GM21381 (cell line): ENCODE data around the gene FBXW11.
"Not testable (repeated sequence)": the region's sequence is repeated elsewhere in the genome, so short reads cannot be mapped to it uniquely, and the experiment has no call there.

Source experiments
- ATAC-seq: cut with Tn5 transposase; IDR thresholded peaks from one replicate; pipeline ENCODE4 v1.9.1; 2021; ENCODE audit warnings: mild to moderate bottlenecking, moderate library complexity; ENCODE audit not compliant: unreplicated experiment

FBXW11 gene

DNA sequence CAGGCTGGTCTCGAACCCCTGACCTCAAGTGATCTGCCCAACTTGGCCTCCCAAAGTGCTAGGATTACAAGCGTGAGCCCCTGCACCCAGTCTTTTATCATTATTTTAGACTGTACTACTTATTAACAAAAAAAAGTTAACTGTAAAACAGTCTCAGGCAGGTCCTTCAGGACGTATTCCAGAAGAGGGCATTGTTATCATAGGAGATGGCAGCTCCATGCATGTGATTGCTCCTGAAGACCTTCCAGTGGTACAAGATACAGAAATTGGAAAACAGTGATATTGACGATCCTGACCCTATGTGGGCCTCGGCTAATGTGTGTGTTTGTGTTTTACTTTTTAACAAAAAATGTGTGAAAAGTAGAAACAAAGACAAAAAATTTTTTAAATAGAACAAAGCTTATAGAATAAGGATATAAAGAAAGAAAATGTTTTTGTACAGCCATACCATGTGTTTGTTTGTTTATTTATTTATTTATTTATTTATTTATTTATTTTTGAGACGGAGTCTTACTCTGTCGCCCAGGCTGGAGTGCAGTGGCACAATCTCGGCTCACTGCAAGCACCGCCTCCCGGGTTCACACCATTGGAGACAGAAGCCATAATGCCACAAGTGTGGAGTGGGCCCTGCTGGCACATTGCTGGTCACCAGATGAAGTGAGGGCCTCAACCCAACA, 13.8 kb upstream of the FBXW11 start:
- ATAC-seq = not testable (repeated sequence)

DNA sequence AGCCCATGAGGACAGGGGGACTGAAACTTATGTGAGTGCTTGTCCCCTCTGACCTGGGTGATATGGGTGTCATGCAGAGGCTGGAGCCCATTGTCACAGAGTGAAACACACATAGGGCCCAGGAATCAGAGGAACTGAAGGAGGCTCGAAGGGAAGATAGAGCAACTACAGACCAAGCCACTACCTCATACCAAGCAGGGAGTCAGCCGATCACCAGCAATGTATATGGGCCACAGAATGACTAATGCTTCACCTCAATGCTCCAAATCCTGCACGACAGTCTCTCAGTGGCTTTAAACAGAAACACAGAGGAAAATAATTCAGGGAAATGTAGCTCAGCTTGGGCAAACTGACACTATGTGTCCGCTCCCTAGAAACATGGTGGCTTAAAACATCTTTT, 8.9 kb upstream of the FBXW11 start:
- ATAC-seq = no peak

DNA sequence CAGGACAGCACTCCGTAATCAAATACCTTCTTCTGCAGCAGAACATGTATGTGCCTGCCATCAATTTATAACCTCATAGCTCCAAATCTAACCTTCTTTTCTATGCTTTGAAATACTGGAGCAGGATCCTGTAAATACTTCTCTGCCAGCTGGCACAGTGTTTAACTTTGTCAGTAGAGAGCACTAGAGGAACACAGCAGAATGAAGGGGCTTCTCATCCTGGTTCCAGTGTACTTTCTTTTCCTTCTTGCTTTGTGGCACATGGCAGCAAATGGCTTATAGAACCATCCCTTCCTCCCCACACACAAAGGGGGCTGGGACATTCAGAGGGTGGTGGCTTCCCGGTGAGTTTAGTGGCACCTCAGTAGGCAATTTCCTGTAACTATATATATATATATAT, 3.8 kb upstream of the FBXW11 start:
- ATAC-seq = no peak

DNA sequence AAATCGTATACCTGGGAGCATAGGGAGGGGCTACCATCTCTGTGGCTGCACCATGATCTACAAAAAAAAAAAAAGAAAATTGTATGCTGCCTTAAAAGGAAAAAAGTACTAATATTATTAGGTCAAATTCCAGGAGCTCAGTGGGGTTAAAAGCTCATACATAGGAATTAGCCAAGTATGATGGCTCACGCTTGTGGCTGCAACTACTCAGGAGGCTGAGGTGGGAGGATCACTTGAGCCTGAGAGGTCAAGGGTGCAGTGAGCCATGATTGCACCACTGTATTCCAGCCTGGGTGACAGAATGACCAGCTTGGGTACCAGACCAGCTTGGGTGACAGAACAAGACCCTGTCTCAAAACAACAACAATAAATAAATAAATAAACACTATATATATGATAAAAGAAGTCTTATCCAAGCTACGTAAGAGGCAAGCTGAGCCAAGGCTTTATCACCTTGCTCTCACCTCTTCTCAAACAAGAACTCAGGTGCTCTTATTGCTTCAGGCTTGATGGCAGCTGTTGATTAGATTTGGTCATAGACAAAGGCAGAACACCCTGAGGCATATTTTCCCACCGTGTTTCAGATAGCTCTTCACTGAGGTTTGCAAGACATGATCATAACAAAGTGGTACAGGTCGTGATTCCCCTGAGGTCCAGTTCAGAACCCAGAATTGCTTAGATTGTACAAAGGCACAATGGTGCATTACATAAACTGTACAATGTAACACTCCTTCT, 3.3 kb upstream of the FBXW11 start:
- ATAC-seq = no peak

DNA sequence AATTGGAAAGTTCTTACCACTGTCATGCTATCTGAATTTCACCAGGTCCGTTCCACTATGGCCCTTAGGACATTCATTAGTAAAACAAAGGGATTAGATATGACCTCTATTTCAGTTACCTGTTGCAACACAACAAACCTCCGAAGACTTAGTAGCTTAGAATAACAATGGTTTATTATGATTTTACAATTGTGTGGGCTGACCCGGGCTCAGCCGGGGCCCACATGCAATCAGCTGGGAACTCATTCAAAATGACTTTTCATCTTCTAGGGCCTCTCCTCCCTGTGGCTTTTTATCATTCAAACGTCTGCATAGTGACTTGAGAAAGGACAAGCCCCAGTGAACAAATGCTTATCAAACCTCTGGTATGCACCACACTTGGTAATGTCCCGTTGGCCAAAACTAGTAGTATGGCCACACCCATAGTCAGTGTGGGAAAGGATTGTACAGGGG, 2.3 kb upstream of the FBXW11 start:
- no peak for ATAC-seq

DNA sequence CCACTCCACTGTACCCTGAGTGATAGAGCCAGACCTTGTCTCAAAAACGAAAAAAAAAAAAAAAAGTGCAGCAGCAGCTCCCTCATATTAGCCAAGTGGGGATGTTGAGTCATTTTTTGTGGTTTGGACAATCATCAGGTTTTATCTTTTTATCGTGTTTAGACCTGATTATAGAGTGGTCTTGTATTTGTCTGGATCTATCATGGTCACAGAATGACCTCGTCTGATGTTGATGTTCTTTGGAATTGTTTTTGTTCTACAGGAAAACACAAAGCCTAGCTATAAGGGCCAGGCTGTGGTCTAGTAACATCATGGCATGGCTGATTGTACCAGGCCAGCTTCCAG, 1.6 kb upstream of the FBXW11 start:
- no peak for ATAC-seq

DNA sequence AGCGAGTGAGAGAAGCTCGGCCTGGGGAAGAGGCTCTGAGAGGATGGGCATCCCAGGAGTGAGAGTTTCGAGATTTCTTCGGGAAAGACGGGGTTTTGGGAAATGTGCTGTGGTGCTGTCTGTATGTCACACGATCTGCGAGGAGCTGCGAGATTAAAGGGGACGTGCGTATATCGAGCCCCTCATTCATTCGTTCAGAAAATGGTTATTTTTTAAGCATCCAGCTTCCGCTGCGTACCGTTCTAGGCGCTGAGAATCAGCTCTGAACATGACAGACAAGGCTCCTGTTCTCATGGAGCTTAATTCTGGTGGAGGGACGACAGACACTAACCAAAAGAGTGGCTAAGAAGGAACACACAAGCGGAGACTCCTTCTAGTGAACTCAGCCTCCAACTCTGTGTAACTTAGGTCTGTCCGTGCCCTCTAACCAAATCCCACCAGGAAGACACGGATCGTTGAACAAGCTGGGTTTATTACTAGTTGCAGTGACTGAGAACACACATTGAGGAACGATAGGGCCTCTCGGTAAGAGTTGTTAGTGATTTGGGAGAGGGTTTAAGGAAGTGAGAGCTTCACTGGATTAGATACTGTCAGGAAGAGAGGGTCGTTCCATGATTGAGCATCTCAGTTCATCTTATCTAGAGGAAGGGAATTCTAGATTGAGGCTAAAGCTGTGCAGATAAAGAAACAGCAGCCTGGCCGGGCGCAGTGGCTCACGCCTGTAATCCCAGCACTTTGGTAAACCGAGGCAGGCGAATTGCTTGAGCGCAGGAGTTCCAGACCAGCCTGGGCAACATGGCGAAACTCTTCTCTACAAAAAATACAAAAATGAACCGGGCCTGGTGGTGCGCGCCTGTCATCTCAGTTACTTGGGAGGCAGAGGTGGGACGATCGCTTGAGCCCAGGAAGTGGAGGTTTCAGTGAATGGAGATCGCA, 1.0 kb upstream of the FBXW11 start:
- ATAC-seq = no peak

DNA sequence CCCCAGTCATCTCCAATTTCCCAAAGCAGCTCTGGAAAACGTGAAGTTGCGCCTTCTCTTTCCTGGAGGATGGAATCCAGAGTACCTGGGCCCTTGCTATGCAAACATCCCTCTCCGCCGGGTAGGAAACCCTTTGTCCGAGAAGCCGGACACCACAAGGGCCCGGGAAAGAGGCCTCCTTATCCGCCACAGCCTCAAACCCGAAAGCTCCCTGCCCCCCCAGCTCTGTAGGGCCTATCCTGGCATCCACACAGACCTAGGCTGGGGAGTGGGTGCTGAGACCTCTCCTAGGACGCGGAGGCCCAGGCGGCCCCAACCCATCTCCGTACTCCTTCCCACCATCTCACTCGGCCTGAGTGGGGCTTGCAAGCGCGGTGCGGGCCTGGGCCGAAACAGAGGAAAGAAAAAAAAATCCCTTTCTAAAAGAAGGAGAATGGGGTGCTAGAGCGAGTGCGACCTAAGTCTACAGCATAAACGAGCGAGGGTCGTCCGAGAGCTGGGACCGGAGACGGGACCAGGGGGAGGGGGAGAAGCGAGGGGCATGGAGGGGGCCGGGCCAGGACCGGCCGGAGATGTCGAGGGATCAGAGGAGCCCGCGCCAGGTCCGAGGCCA, 624 bp downstream of the FBXW11 start:
- peak; percentile 1 for ATAC-seq

DNA sequence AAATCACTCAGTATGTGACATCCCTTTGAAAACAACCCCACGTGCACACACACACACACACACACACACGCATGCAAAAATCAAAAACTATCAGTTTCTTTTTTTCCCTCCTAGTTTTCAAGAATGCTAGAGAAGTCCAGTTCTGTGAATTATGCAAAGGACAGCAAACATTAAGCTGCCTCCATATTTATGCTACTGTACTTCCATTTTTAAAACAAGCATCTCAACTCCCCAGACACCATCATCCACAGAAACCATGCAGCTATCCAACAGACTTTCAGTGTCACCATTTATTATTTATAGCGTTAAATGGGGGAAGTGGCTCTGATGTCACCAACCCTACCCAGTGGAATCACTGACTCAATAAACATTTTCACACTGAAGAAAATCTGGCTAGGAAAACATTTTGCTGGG, 1.6 kb downstream of the FBXW11 start:
- ATAC-seq = no peak

DNA sequence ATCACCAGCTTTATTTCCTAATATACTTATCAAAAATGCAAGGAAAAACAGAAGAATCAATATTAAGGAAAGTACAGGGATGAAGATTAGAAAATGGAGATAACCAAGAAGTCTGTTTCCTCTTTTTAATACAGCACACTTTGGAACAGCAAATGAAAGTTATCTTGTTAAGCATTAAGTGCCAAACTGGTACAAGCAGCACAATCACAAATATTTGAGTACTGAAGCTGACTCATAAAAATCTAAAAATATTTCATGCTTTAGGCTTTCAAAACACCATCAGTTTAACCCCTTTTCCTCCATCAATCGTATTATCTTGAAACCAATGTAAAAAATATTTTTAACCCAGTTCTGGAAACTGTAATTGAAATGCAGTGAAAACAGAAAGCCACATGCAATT, 2.7 kb downstream of the FBXW11 start:
- ATAC-seq = no peak

DNA sequence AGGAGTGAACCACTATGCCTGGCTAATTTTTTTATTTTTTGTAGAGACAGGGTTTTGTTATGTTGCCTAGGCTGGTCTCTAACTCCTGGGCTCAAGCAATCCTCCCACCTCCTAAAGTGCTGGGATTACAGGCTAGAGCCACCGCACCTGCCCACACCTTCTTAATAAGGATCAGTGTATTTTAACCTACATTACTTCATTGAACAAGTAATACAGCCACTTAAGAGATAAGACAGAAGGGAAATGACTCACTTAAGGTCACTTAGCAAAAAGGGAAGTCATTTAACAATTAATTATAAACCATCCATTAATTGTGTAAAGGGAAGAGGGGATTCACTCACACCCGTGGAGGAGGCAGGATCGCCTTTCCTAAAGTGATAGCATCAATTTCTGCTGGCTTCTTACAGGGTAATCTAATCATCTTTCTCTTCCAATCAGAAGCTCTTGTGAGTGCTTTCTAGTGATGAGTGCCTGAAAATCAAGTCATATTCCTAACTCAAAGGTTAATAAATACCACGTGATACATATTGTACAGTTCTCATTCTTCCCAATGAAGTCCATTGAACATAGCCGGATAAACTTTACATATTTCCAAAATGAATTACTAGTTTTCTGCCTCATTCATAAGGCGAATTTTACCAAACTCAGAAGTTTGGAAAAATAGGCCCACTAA, 3.5 kb downstream of the FBXW11 start:
- ATAC-seq = no peak

DNA sequence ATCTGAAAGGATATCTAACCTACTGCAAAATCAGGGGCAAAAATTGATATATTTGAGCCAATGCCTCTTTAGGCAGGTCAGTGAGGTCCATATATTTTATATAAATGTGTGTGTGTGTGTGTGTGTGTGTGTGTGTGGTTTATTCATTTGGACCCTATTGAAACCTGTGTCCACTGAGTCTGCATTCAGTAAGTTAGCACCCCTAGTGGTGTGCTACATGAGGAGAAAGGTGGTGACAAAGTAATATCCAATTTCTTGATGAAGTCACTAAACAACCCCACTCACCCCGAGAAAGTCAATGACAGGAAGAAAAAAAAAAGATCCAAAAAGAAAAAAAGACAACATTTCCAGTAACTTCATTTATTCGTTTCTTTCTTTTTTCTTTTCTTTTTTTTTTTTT, 4.1 kb downstream of the FBXW11 start:
- no peak for ATAC-seq

DNA sequence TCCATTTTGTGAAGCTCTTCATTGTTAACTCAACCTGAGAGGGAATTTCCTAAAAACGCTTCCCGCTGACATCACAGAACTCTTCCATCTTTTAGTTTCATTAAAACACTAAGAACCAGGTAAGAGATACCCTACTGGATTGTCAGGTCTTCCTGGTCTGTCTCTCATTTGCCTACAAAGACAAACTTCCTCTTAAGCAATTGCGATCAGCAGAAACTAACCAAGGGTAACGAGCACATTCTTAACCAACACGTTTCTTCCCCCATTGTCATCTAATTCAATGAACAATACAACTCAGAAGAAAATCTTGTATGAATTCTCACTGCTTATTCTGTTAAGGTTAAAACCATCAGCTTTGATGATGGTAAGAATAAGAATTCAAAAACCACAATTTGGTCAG, 6.6 kb downstream of the FBXW11 start:
- peak; percentile 47 for ATAC-seq

DNA sequence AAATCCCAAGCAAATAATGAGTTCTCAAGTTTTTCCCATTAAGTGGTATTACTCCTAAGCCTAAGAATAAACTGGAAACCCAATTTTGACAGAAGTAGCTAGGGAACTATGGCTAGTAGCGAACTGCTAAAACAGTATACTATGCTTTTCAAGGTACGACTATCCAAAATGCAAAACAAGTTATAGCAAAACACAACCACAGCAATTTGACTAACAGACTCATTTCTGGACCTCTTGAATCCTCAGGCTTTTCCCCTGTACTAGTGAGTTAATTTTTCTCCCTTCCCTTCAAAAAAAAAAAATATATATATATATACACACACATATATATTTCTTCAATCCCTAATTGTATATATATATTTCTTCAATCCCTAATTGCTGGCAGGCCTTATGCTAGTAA, 7.3 kb downstream of the FBXW11 start:
- no peak for ATAC-seq

DNA sequence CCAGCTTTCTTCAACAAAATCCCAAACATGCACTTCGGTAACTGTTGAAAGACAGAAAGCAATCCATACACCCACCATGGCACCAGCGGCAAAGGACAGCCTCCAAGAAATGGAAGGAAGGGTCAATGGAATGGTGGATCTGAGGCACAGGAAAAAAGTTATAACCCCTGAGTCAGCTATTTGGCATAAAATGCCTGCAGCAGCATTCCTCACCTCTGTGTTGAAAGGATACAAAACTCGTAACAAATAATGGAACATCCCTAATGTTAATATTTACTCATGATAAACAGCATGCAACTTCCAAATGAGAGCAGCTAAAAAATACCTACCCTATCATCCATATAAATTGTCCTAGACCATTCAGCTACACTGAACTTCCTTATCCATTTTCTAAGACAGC, 9.4 kb downstream of the FBXW11 start:
- ATAC-seq = no peak

DNA sequence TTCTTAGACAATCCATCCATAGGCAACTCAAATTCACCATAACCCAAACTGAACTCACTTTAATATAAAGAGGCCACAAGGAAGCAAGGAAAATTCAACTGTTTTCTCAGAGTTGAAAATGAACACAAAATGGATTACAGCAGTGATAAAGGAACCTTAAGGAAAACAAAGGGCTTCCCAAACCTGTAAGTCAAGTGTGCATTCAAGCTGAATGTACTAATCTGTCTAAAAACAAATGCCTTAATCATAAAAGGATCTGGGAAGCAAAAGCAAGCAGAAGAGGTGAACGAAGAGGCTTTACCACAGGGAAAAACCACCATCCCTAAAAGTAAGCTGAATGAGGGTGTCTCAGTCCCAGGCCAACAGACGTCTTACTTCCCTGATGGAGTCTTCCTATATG, 13.6 kb downstream of the FBXW11 start:
- no peak for ATAC-seq

DNA sequence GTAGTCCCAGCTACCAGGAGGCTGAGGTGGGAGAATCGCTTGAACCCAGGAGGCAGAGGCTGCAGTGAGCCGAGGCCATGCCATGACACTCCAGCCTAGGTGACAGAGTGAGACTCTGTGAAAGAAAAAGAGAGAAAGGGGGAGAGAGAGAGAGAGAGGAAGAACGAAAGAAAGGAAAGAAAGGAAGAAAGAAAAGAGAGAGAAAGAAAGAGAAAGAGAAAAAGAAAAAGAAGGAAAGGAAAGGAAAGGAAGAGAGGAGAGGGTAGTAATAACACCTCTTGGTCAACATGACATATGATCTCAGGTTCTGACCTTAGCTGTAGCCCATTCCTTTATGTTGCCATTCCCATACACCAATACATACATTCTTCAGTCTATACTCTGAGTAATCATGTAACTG, 14.1 kb downstream of the FBXW11 start:
- ATAC-seq = no peak

DNA sequence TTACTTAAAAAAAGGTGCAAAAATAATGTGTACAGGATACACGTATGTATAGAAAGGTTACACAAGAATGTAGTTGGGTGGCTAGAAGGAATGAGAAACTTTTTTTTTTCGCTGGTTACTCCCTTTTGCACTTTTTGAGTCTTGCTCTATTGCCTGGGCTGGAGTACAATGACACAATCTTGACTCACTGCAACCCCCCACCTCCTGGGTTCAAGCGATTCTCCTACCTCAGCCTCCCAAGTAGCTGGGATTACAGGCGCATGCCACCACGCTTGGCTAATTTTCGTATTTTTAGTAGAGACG, 15.8 kb downstream of the FBXW11 start:
- no peak for ATAC-seq

DNA sequence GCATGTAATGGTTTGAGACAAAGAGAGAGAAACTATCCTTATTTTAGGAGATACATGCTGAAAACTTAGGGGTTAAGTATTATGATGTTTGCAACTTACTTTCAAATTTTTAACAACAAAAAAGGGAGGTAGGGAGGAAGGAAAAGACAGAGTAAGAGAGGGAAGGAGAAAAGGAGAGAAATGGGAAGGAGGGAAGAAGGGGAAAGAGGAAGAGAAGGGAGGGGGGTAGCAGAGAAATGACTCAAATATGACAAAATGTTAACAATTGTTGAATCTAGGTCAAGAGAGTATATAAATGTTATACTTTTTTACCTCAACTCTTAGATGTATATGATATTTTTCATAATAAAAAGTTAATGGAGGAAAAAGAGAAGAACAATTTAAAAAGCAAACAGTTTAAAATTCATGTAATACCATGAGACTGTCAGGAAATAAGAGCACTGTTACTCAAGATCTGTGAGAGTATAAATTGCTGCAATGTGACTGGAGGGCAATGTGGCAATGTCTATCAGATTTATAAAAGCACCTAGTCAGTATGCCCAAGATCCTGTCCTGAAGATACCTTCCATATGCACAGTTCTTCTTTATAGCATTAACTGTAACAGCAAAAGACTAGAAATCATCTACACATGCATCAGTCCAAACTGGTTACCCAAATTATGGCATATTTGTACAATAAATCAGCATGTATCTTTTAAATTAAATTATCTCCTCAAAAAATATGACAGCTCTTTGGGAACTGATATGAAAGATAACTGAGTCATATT, 16.3 kb downstream of the FBXW11 start:
- ATAC-seq = no peak

DNA sequence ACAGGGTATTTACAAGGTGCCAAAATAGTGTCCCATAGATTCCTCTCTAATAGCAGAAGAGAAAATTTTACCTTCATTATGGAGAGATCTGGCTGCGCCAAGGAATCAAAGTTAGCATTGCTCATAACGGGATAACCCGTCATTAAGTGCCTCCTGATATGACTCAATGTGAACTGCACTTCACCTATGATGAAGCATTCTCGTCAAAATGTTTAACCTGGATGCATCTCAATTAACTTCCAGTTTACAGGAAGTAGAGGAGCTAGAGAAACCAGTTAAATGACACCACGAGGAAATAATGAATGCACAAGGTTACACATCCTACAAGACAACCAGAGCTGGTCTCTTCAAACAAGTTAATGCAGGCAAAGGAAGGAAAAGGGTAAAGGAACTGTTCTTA, 17.2 kb downstream of the FBXW11 start:
- peak; percentile 63 for ATAC-seq
